ENCODE measurements around the gene PRUNE1.

The PRUNE1 gene

DNA sequence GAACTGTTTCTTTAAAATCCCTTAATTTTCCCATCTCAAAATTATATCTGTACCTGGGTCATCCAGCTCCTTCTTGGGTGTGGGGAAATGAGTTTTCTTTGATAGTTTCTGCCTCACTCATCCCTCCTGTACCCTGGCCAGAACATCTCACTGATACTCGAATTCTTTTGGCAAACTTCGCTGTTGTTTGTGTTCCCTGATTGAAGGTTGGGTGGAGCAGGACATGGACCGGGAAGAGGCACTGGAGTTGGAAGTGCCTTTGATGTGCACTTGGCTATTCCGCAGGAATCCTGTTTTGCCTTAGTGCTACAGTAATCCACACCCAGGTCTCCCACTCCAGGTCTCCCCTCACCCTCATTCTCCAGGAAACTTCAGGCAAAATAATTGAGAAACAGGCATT is 12.8 kb upstream of the PRUNE1 start:
- FAIRE-seq (no peak), DNase-seq (ENCODE audit: insufficient read length, low spot score) (no peak)
- TF ChIP-seq POLR2A (IDR thresholded peaks at IDR 0.05; ENCODE audit: low read depth, low read length) = no peak
- TF ChIP-seq TAF1 (IDR thresholded peaks at IDR 0.05; ENCODE audit: low read depth, low read length) = no peak
- TF ChIP-seq PAX5 (IDR thresholded peaks at IDR 0.05; ENCODE audit: insufficient read depth, low read length, severe bottlenecking) = no peak
- no peak for TF ChIP-seq POLR2AphosphoS5 (IDR thresholded peaks at IDR 0.05; ENCODE audit: low read depth, low read length)
- no peak for TF ChIP-seq SPI1 (IDR thresholded peaks at IDR 0.05; ENCODE audit: low read depth, low read length)
- TF ChIP-seq POU2F2 (IDR thresholded peaks at IDR 0.05; ENCODE audit: low read depth, low read length) = no peak

DNA sequence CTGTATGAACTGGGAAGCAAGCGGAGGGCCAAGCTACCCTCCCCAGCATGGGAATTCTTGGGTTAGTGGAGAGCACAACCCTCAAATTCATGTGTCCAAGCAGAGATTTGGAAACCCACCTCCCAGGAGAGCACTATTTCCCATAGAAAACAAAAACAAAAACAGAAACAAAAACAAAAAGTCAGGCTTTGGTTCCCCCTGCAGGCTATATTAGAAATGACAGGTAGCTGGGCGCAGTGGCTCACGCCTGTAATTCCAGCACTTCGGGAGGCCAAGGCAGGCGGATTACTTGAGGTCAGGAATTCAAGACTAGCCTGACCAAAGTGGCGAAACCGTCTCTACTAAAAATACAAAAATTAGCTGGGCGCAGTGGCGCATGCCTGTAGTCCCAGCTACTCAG is 12.4 kb upstream of the PRUNE1 start:
- FAIRE-seq = no peak

DNA sequence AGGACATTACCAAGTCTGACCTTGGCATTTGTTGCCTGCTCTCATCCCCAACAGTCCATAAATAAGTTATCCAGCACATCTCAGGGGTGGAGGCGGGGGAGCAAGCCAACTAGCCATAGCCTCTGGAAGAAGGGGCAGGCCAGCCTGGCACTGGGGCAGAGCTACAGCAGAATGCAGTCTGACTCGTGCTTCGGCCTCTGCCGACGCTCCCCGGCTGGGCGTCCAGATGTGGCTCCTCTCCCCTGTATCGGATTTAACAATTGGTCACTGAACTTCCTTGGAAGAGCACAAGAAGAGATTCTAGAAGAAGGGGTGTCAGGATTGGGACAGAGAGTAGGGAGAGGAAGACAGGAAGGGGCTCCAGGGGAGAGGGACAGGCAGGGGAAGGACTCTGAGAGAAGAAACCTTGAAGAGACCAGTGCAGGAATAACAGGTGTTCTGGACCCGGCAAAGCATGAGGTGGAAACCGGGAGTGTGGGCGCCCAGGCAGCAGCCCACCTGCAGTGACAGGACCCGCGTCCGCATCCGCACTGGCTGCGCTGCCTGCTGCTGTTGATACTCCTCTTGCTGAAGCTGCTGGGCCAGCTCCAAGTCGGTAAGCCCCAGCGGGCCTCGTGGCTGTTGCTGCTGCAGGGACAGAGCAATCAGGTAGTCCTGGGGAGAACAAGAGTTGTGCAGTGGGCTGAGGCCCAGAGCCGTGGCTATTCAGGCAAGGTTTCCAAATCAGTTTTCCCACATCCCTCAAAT is 10.9 kb upstream of the PRUNE1 start:
- FAIRE-seq (no peak), DNase-seq (ENCODE audit: insufficient read length, low spot score) (no peak)
- TF ChIP-seq SPI1 (IDR thresholded peaks at IDR 0.05; ENCODE audit: low read depth, low read length) (no peak), POU2F2 (IDR thresholded peaks at IDR 0.05; ENCODE audit: low read depth, low read length) (no peak), TAF1 (IDR thresholded peaks at IDR 0.05; ENCODE audit: low read depth, low read length) (no peak), POLR2A (IDR thresholded peaks at IDR 0.05; ENCODE audit: low read depth, low read length) (no peak), PAX5 (IDR thresholded peaks at IDR 0.05; ENCODE audit: insufficient read depth, low read length, severe bottlenecking) (no peak), POLR2AphosphoS5 (IDR thresholded peaks at IDR 0.05; ENCODE audit: low read depth, low read length) (no peak)

More for the DNA sequence above, 12.4 kb upstream of the PRUNE1 start:
- TF ChIP-seq TAF1 (IDR thresholded peaks at IDR 0.05; ENCODE audit: low read depth, low read length) = no peak
- TF ChIP-seq SPI1 (IDR thresholded peaks at IDR 0.05; ENCODE audit: low read depth, low read length) = no peak
- TF ChIP-seq POU2F2 (IDR thresholded peaks at IDR 0.05; ENCODE audit: low read depth, low read length) = no peak
- no peak for TF ChIP-seq PAX5 (IDR thresholded peaks at IDR 0.05; ENCODE audit: insufficient read depth, low read length, severe bottlenecking)
- no peak for TF ChIP-seq POLR2A (IDR thresholded peaks at IDR 0.05; ENCODE audit: low read depth, low read length)
- no peak for TF ChIP-seq POLR2AphosphoS5 (IDR thresholded peaks at IDR 0.05; ENCODE audit: low read depth, low read length)
- DNase-seq (ENCODE audit: insufficient read length, low spot score) = no peak

DNA sequence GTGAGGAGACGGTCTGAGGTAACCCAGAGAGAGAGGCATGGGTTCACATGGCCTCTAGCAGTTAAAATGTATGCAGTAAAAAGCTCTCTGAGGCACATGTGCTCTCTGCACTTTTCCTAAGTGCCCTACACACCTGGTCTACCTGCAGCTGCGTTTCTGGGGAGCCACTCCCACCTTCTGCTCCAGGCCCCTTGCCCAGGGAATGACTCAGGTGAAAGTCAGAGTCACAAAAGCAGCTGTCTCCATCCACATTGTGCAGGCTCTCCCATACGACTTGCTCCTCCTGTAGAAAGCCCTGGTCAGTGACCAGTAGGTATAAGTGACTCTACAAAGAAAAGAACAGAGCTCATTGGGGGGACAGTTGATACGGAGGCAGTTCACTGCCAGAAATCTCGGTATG is 10.3 kb upstream of the PRUNE1 start:
- TF ChIP-seq PAX5 (IDR thresholded peaks at IDR 0.05; ENCODE audit: insufficient read depth, low read length, severe bottlenecking) (no peak), POLR2A (IDR thresholded peaks at IDR 0.05; ENCODE audit: low read depth, low read length) (no peak), SPI1 (IDR thresholded peaks at IDR 0.05; ENCODE audit: low read depth, low read length) (no peak), POLR2AphosphoS5 (IDR thresholded peaks at IDR 0.05; ENCODE audit: low read depth, low read length) (no peak), POU2F2 (IDR thresholded peaks at IDR 0.05; ENCODE audit: low read depth, low read length) (no peak), TAF1 (IDR thresholded peaks at IDR 0.05; ENCODE audit: low read depth, low read length) (no peak)
- DNase-seq (ENCODE audit: insufficient read length, low spot score) (no peak), FAIRE-seq (no peak)

DNA sequence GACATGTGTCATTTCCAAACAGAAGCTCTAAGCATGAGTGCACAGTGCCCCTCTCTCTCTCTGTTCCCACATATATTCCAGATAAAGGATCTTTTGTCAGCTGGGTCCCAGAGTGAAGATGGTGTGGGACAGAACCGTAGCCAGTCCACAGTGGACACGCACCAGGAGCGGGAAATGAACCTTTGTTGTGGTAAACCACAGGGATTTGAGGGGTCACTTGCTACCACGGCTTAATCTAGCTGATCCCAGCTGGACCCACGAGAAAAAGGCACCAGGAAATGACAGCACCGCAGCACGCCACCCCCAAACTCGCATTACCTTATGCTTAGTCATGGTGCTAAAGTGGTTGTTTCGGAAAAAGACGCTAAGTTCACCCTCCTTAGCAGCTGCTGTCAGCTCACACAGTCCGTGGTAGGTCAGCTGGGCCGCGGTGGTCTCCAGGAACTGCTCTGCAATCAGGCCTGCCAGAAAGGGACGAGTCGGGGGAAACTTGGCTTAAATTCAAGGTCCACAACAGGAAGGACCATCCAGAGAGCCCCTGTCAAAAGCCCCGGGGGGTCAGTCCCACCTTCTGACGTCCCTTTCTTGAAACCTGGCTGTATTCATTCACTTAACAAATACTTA is 9.1 kb upstream of the PRUNE1 start:
- FAIRE-seq (no peak), DNase-seq (ENCODE audit: insufficient read length, low spot score) (no peak)
- TF ChIP-seq TAF1 (IDR thresholded peaks at IDR 0.05; ENCODE audit: low read depth, low read length) (no peak), SPI1 (IDR thresholded peaks at IDR 0.05; ENCODE audit: low read depth, low read length) (no peak), POLR2AphosphoS5 (IDR thresholded peaks at IDR 0.05; ENCODE audit: low read depth, low read length) (no peak), PAX5 (IDR thresholded peaks at IDR 0.05; ENCODE audit: insufficient read depth, low read length, severe bottlenecking) (no peak), POLR2A (IDR thresholded peaks at IDR 0.05; ENCODE audit: low read depth, low read length) (no peak), POU2F2 (IDR thresholded peaks at IDR 0.05; ENCODE audit: low read depth, low read length) (no peak)

DNA sequence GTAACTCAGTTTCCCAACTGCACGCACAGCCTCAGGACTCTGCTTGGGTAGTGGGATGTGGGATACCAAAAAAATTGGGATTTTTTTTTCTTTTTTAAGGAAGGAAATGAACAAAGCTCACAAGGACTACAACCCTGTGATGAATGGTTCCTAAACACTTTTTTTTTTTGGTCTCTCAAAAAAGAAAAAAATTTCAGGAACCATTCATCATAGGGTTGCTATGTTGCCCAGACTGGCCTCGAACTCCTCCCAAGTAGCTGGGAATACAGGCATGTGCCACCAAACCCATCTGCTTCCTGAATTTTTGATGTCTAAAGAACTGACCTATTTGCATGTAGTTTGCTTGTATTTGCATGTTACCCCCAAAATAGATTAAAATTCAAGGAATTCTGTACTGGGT is 8.3 kb upstream of the PRUNE1 start:
- TF ChIP-seq TAF1 (IDR thresholded peaks at IDR 0.05; ENCODE audit: low read depth, low read length) (no peak), SPI1 (IDR thresholded peaks at IDR 0.05; ENCODE audit: low read depth, low read length) (no peak), POLR2AphosphoS5 (IDR thresholded peaks at IDR 0.05; ENCODE audit: low read depth, low read length) (no peak), PAX5 (IDR thresholded peaks at IDR 0.05; ENCODE audit: insufficient read depth, low read length, severe bottlenecking) (no peak), POLR2A (IDR thresholded peaks at IDR 0.05; ENCODE audit: low read depth, low read length) (no peak), POU2F2 (IDR thresholded peaks at IDR 0.05; ENCODE audit: low read depth, low read length) (no peak)
- FAIRE-seq (no peak), DNase-seq (ENCODE audit: insufficient read length, low spot score) (no peak)

DNA sequence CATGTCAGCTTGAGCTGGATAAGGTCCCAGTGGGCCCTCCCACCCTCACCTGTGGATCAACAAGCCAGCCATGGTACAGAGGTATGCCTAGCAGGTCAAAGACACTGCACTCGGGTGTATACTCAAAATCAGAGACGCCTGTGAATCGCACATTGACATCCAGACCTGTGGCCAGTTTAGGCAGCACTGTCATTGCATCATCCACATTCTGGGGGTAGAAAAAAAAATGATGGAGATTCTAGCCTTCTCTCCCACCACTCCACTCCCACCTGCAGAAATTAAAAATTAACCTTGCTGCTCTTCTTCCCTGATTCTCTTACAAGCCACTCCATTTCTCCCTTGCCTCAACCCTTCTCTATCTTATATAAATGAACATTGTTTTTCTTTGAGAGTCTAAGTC is 7.8 kb upstream of the PRUNE1 start:
- DNase-seq (ENCODE audit: insufficient read length, low spot score) (no peak), FAIRE-seq (no peak)

DNA sequence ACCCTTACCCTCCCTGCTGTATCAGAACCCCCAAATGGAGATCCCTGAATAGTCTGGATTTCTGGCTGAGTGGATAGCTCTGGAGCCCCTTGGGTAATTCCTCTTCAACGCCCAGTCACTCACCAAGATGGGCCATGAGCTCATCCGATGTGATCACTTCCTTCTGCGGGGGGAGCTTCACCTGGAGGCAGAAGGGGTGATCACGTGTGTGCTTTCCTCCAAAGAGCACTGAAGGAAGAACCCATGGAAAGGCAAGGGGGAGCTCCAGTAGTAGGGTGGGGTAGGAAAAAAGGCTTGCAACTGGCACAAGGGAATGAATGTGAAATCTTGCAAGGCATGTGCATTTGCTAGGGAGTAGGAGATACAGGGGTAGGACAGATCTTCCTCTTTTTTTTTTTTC is 6.6 kb upstream of the PRUNE1 start:
- no peak for DNase-seq (ENCODE audit: insufficient read length, low spot score)

More for the DNA sequence above, 7.8 kb upstream of the PRUNE1 start:
- TF ChIP-seq PAX5 (IDR thresholded peaks at IDR 0.05; ENCODE audit: insufficient read depth, low read length, severe bottlenecking) (no peak), POU2F2 (IDR thresholded peaks at IDR 0.05; ENCODE audit: low read depth, low read length) (no peak)

DNA sequence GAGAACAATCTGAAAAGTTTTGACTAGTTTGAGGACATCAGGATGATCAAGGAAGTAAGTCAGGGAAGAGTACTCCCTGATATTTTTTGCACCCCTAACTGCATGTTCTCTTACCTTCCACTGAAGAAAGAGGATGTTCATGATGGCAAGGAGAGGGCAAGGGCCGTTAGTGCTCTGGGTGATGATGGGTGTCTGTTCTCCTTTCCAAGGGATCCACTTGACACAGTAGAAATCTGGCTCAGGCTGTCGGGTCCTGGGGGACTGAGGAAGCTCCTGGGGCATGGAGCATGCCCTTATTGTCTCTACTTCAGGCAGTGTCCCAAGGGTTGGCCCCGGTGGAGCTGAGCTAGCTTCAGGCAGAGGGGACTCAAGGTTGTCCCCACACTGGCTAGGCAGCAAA is 6.2 kb upstream of the PRUNE1 start:
- no peak for FAIRE-seq
- TF ChIP-seq PAX5 (IDR thresholded peaks at IDR 0.05; ENCODE audit: insufficient read depth, low read length, severe bottlenecking) = no peak
- no peak for TF ChIP-seq SPI1 (IDR thresholded peaks at IDR 0.05; ENCODE audit: low read depth, low read length)
- no peak for TF ChIP-seq POLR2AphosphoS5 (IDR thresholded peaks at IDR 0.05; ENCODE audit: low read depth, low read length)
- no peak for TF ChIP-seq POLR2A (IDR thresholded peaks at IDR 0.05; ENCODE audit: low read depth, low read length)
- TF ChIP-seq TAF1 (IDR thresholded peaks at IDR 0.05; ENCODE audit: low read depth, low read length) = no peak
- no peak for TF ChIP-seq POU2F2 (IDR thresholded peaks at IDR 0.05; ENCODE audit: low read depth, low read length)
- no peak for DNase-seq (ENCODE audit: insufficient read length, low spot score)

More for the DNA sequence above, 6.6 kb upstream of the PRUNE1 start:
- no peak for FAIRE-seq
- TF ChIP-seq POLR2AphosphoS5 (IDR thresholded peaks at IDR 0.05; ENCODE audit: low read depth, low read length) = no peak
- no peak for TF ChIP-seq PAX5 (IDR thresholded peaks at IDR 0.05; ENCODE audit: insufficient read depth, low read length, severe bottlenecking)
- no peak for TF ChIP-seq POU2F2 (IDR thresholded peaks at IDR 0.05; ENCODE audit: low read depth, low read length)

All from GM12891 (cell line).